Measurements from ENCODE around the gene GLT6D1.

DNA sequence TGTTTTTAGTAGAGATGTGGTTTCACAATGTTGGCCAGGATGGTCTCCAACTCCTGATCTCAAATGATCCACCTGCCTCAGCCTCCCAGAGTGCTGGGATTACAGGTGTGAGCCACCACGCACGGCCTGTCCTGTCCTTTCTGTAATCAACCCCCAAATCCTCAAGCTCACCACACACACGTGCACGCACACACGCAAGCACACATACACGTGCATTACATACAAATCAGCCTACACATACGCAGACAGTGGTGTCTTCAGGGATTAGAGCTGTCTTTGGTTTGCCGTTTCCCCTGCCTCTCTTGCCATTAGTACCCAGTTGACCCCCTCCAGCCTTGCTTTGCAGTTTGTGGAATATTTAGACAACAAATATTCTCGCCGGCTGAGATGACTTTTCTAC is 6.5 kb downstream of the GLT6D1 start:
- TF ChIP-seq, protein P1, sequence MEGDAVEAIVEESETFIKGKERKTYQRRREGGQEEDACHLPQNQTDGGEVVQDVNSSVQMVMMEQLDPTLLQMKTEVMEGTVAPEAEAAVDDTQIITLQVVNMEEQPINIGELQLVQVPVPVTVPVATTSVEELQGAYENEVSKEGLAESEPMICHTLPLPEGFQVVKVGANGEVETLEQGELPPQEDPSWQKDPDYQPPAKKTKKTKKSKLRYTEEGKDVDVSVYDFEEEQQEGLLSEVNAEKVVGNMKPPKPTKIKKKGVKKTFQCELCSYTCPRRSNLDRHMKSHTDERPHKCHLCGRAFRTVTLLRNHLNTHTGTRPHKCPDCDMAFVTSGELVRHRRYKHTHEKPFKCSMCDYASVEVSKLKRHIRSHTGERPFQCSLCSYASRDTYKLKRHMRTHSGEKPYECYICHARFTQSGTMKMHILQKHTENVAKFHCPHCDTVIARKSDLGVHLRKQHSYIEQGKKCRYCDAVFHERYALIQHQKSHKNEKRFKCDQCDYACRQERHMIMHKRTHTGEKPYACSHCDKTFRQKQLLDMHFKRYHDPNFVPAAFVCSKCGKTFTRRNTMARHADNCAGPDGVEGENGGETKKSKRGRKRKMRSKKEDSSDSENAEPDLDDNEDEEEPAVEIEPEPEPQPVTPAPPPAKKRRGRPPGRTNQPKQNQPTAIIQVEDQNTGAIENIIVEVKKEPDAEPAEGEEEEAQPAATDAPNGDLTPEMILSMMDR (IDR thresholded peaks at IDR 0.05): no peak
- no peak for TF ChIP-seq EP300 (IDR thresholded peaks at IDR 0.05)
